MM.1S (cell line): Measurements from ENCODE around the gene EPB41L3.

Experiments used
- EZH2 ChIP-seq: fragments of 300-600 bp; sonication (generic); optimal IDR thresholded peaks from 2 replicates; pipeline ENCODE3; 2017; ENCODE audit warnings: low read depth, mild to moderate bottlenecking, antibody characterized with exemption, low read length, mixed read lengths
- EZH2phosphoT487 ChIP-seq: fragments of 300-600 bp; sonication (generic); IDR thresholded peaks from 2 replicates; pipeline ENCODE4 v1.6.1; 2018; ENCODE audit warnings: antibody characterized with exemption, low read length

GRCh38 chr18:5417342-5417741 lies 126.5 kb downstream of the EPB41L3 start:
- no peak for TF ChIP-seq EZH2
- TF ChIP-seq EZH2phosphoT487, result no peak
